ENCODE results near the gene PPID. TPM values are rescaled to one million over a fixed set of nuclear protein-coding genes. Genes with fewer than 3 reads are reported as not detected.
"Not testable (repeated sequence)": the region's sequence is repeated elsewhere in the genome, so short reads cannot be mapped to it uniquely, and the experiment has no call there.

PPID gene
- total RNA-seq, 2 experiments from 2014 or later: 66.5 to 69.3 TPM

DNA sequence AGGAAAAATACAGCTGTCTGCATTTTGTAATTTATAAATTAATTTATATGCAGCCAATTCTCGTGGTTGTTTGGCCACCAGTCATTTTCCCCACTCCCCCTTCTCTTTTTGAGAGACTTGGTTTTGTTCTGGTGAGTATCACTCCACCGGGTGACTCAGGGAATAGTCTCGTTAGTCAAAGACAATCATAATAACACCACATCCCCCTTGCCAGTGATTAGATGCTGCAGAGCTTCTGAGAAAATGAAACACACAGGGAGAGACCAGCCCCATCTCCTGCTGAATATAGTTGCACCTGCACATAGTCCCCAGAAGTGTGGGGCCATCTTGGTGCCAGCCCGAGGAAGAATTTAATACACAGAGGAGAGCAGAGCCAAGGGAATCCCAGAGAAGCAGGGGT, 37.7 kb upstream of the PPID start:
- peak; percentile 55 for ATAC-seq
- no peak for TF ChIP-seq CTCF (IDR thresholded peaks at IDR 0.05)

DNA sequence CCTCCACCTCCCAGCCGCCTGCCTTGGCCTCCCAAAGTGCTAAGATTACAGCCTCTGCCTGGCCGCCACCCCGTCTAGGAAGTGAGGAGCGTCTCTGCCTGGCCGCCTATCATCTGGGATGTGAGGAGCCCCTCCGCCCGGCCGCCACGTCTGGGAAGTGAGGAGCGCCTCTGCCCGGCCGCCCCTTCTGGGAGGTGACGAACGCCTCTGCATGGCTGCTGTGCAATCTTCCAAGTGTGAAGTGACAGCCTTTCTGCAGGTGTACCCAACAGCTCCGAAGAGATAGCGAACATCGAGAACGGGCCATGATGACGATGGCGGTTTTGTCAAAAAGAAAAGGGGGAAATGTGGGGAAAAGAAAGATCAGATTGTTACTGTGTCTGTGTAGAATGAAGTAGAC, 36.3 kb upstream of the PPID start:
- CTCF ChIA-PET, H3K27me3 Mint-ChIP-seq, ATAC-seq: not testable (repeated sequence)

More for the DNA sequence above, 37.7 kb upstream of the PPID start:
- Mint-ChIP-seq H3K4me3 (no peak overlapping the region), H3K27ac (no peak overlapping the region), H3K9me3 (peaks cover 2% of the 10 kb centered on the region), H3K36me3 (ENCODE audit: low read depth) (no peaks in the 10 kb centered on the region), H3K4me1 (ENCODE audit: low read depth) (no peaks in the 10 kb centered on the region), H3K27me3 (peaks cover 8% of the 10 kb centered on the region)
- intact Hi-C loops (cut with micrococcal nuclease): no loop called here
- ChIA-PET POLR2A (no interaction called here), CTCF (no interaction called here)
- DNase-seq: peak; percentile 7

GRCh38 chr4:158758703-158759102, 35.5 kb upstream of the PPID start:
- no peak for DNase-seq
- ChIA-PET POLR2A (no interaction called here), CTCF (no interaction called here)
- no peak for ATAC-seq
- peaks cover 10% of the 10 kb centered on the region for H3K27me3 Mint-ChIP-seq
- H3K36me3 Mint-ChIP-seq (ENCODE audit: low read depth): no peaks in the 10 kb centered on the region
- intact Hi-C loops (cut with micrococcal nuclease): no loop called here
- no peak overlapping the region for H3K4me3 Mint-ChIP-seq
- H3K9me3 Mint-ChIP-seq: peaks cover 2% of the 10 kb centered on the region
- no peaks in the 10 kb centered on the region for H3K4me1 Mint-ChIP-seq (ENCODE audit: low read depth)
- TF ChIP-seq CTCF (IDR thresholded peaks at IDR 0.05): no peak
- no peak overlapping the region for H3K27ac Mint-ChIP-seq

More for the DNA sequence above, 36.3 kb upstream of the PPID start:
- H3K4me3 Mint-ChIP-seq; H3K27ac Mint-ChIP-seq; H3K4me1 Mint-ChIP-seq (ENCODE audit: low read depth); H3K36me3 Mint-ChIP-seq (ENCODE audit: low read depth); DNase-seq; intact Hi-C loops (cut with micrococcal nuclease); H3K9me3 Mint-ChIP-seq; POLR2A ChIA-PET: not testable (repeated sequence)

DNA sequence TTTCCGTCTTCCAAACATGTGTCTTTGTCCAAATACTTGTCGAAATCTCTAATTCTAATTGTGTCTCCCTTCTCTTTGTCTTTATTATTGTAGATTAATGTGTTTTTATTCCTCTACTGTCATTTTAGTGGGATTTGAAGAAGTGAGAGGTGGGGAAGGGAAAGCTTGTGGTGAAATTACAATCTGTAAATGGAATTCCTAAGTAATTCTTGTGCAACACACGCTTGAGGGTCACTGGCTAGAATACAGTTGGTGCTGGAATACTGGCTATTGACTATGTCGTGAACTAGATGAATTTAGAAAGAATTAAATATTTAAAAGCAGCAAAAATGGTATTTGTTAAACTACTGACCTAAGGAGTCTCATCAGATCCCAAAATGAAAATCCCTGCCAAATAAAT, 34.9 kb upstream of the PPID start:
- ChIA-PET CTCF (no interaction called here), POLR2A (no interaction called here)
- no peak for TF ChIP-seq CTCF (IDR thresholded peaks at IDR 0.05)
- Mint-ChIP-seq H3K9me3 (peaks cover 2% of the 10 kb centered on the region), H3K4me1 (ENCODE audit: low read depth) (no peaks in the 10 kb centered on the region), H3K36me3 (ENCODE audit: low read depth) (no peaks in the 10 kb centered on the region), H3K27ac (no peak overlapping the region), H3K4me3 (no peak overlapping the region), H3K27me3 (peaks cover 10% of the 10 kb centered on the region)
- intact Hi-C loops (cut with micrococcal nuclease): no loop called here
- no peak for DNase-seq
- ATAC-seq: no peak

- ATAC-seq (no peak), DNase-seq (no peak)
- CTCF ChIA-PET: interaction anchor here (0.7 kb wide), 1 partner anchor 15 kb away, joined by 3 read pairs; no protein-coding TSS in a partner anchor
- Mint-ChIP-seq H3K4me3 (no peak overlapping the region), H3K27ac (no peak overlapping the region), H3K9me3 (peaks cover 2% of the 10 kb centered on the region), H3K36me3 (ENCODE audit: low read depth) (no peaks in the 10 kb centered on the region), H3K27me3 (peaks cover 10% of the 10 kb centered on the region), H3K4me1 (ENCODE audit: low read depth) (no peaks in the 10 kb centered on the region)
- intact Hi-C loops (cut with micrococcal nuclease): no loop called here
- POLR2A ChIA-PET: no interaction called here
- no peak for TF ChIP-seq CTCF (IDR thresholded peaks at IDR 0.05)
Measured at GRCh38 chr4:158756588-158756987, 33.4 kb upstream of the PPID start.

GRCh38 chr4:158755819-158756218, 32.6 kb upstream of the PPID start:
- H3K36me3 Mint-ChIP-seq (ENCODE audit: low read depth); intact Hi-C loops (cut with micrococcal nuclease); DNase-seq; H3K27me3 Mint-ChIP-seq; CTCF ChIA-PET; H3K4me1 Mint-ChIP-seq (ENCODE audit: low read depth); POLR2A ChIA-PET; ATAC-seq; H3K27ac Mint-ChIP-seq; H3K9me3 Mint-ChIP-seq; H3K4me3 Mint-ChIP-seq: not testable (repeated sequence)

Data from activated CD8-positive, alpha-beta T cell treated with anti-CD3 and anti-CD28 coated beads for 36 hours (primary cell).